ENCODE data around the gene PCNX2. TPM values are rescaled to one million over a fixed set of nuclear protein-coding genes. Genes with fewer than 3 reads are reported as not detected.

The PCNX2 gene
- total RNA-seq, 1 experiment from 2014 or later: 50.8 TPM

DNA sequence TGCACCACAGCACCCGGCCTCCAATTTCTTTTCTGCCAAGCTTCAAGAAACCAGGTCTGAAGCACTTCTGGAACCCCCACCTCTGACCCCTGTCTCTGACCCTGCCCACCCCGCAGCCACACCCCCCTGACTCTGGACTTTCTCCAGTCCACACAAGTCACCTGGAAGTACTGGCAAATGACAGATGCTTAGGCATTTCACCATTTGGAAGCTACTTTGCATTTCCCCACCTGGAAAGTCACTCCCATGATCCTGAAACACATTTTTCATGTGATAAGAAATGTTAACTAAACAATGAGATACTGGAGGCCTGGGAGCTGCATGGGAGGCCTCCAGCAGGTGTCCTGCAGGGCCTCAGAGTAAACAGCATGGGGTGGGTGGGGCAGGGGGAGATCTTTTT is 299.4 kb downstream of the PCNX2 start:
- DNase-seq (ENCODE audit: low spot score) (no peak), ATAC-seq (no peak)
- peaks cover 93% of the 10 kb centered on the region for H3K36me3 Mint-ChIP-seq
- ChIA-PET CTCF (no interaction called here), POLR2A (no interaction called here)
- TF ChIP-seq, protein P1, sequence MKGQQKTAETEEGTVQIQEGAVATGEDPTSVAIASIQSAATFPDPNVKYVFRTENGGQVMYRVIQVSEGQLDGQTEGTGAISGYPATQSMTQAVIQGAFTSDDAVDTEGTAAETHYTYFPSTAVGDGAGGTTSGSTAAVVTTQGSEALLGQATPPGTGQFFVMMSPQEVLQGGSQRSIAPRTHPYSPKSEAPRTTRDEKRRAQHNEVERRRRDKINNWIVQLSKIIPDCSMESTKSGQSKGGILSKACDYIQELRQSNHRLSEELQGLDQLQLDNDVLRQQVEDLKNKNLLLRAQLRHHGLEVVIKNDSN (CRISPR knock-in tag; IDR thresholded peaks at IDR 0.05): no peak
- no peak for TF ChIP-seq ZNF317 (CRISPR knock-in tag; IDR thresholded peaks at IDR 0.05; ENCODE audit: borderline replicate concordance, low read depth)
- no peak for TF ChIP-seq TEAD4 (CRISPR knock-in tag; IDR thresholded peaks at IDR 0.05)
- no peak for TF ChIP-seq MYBL2 (CRISPR knock-in tag; IDR thresholded peaks at IDR 0.05)
- TF ChIP-seq TCF7 (CRISPR knock-in tag; IDR thresholded peaks at IDR 0.05; ENCODE audit: low read depth): no peak
- TF ChIP-seq ELF4 (CRISPR knock-in tag; IDR thresholded peaks at IDR 0.05; ENCODE audit: low read depth): no peak
- no peak for TF ChIP-seq NFATC4 (CRISPR knock-in tag; IDR thresholded peaks at IDR 0.05)
- TF ChIP-seq NR3C1 (CRISPR knock-in tag; conservative IDR thresholded peaks at IDR 0.05; ENCODE audit: low read depth): no peak
- TF ChIP-seq KAT7 (CRISPR knock-in tag; IDR thresholded peaks at IDR 0.05; ENCODE audit: borderline replicate concordance): no peak
- no peak for TF ChIP-seq ZNF263 (CRISPR knock-in tag; IDR thresholded peaks at IDR 0.05; ENCODE audit: low read depth)
- TF ChIP-seq NR1H2 (CRISPR knock-in tag; IDR thresholded peaks at IDR 0.05): no peak
- no peak for TF ChIP-seq ATF1 (CRISPR knock-in tag; IDR thresholded peaks at IDR 0.05)
- no peak for TF ChIP-seq NR2C2 (CRISPR knock-in tag; IDR thresholded peaks at IDR 0.05)
- no peak for TF ChIP-seq FOXK1 (CRISPR knock-in tag; IDR thresholded peaks at IDR 0.05)
- TF ChIP-seq EMX1 (CRISPR knock-in tag; IDR thresholded peaks at IDR 0.05): no peak
- no peak for TF ChIP-seq AR (CRISPR knock-in tag; IDR thresholded peaks at IDR 0.05)
- TF ChIP-seq SMAD3 (CRISPR knock-in tag; IDR thresholded peaks at IDR 0.05; ENCODE audit: borderline replicate concordance): no peak
- TF ChIP-seq, protein P2, sequence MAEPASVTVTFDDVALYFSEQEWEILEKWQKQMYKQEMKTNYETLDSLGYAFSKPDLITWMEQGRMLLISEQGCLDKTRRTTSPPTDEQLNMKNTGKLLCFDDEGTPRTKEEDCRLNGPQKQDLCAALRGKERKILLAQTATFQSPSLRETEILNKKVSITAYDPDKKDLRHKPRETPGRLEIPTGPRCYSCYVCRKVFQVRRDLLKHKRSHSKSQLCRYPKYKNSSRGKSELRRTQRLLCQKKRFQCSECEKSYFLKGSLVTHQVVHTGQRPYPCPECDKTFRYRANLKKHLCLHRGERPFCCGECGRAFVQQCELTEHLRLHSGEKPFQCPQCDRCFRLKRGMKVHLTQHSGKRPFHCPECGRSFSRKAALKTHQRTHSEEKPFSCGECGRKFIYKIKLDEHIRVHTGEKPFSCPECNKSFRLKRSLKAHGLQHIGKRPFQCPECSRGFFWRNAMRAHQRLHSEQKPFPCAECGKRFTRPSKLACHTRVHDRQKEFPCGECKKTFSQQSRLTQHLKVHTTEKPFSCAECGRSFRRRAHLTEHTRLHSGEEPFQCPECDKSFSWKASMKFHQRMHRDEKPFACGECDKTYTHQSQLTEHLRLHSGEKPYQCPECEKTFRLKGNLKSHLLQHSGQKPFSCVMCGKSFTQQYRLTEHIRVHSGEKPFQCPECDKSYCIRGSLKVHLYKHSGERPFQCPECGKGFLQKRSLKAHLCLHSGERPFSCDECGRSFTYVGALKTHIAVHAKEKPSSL (CRISPR knock-in tag; conservative IDR thresholded peaks at IDR 0.05): no peak
- TF ChIP-seq PRRX2 (CRISPR knock-in tag; IDR thresholded peaks at IDR 0.05): no peak
- TF ChIP-seq CBFB (CRISPR knock-in tag; IDR thresholded peaks at IDR 0.05; ENCODE audit: low read depth): no peak
- no peak overlapping the region for H3K4me3 Mint-ChIP-seq
- H3K4me1 Mint-ChIP-seq: 0 out of 2 replicates have a peak, but pooled peaks cover 3% of the 10 kb centered on the region
- peaks cover 39% of the 10 kb centered on the region for H3K9me3 Mint-ChIP-seq
- peaks cover 4% of the 10 kb centered on the region; the same call in 1 of the 2 replicates for H3K27me3 Mint-ChIP-seq (ENCODE audit: low read depth)
- no peak overlapping the region for H3K27ac Mint-ChIP-seq

DNA sequence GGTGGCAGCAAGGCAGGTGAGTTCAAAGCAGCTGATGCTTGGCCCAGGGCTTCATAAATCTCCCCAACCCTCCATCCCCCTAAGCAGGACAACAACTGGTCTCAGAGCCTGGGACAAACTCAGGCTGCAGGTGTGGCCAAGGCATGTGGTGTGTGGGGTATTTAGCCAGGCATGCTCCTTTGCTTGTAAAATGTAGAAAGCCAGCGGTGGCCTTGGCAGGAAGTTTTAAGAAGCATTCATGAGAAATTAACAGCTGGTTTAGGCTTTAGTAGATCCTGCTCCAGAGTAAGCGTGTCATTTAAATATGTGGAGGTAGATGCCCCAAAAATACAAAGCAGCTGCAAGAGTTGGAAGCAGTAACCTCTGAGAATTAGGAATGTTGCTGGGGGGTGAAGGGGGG is 300.3 kb downstream of the PCNX2 start:
- ChIA-PET CTCF (no interaction called here), POLR2A (no interaction called here)
- Mint-ChIP-seq H3K4me1 (0 out of 2 replicates have a peak, but pooled peaks cover 3% of the 10 kb centered on the region), H3K4me3 (no peak overlapping the region), H3K36me3 (peaks cover 94% of the 10 kb centered on the region), H3K27me3 (ENCODE audit: low read depth) (peaks cover 4% of the 10 kb centered on the region; the same call in 1 of the 2 replicates), H3K9me3 (peaks cover 39% of the 10 kb centered on the region), H3K27ac (no peak overlapping the region)
- no peak for ATAC-seq
- DNase-seq (ENCODE audit: low spot score): no peak
- no peak for TF ChIP-seq PRDM15 (CRISPR knock-in tag; IDR thresholded peaks at IDR 0.05)
- no peak for TF ChIP-seq SMAD3 (CRISPR knock-in tag; IDR thresholded peaks at IDR 0.05; ENCODE audit: borderline replicate concordance)
- no peak for TF ChIP-seq NR3C1 (CRISPR knock-in tag; conservative IDR thresholded peaks at IDR 0.05; ENCODE audit: low read depth)
- TF ChIP-seq, protein P3, sequence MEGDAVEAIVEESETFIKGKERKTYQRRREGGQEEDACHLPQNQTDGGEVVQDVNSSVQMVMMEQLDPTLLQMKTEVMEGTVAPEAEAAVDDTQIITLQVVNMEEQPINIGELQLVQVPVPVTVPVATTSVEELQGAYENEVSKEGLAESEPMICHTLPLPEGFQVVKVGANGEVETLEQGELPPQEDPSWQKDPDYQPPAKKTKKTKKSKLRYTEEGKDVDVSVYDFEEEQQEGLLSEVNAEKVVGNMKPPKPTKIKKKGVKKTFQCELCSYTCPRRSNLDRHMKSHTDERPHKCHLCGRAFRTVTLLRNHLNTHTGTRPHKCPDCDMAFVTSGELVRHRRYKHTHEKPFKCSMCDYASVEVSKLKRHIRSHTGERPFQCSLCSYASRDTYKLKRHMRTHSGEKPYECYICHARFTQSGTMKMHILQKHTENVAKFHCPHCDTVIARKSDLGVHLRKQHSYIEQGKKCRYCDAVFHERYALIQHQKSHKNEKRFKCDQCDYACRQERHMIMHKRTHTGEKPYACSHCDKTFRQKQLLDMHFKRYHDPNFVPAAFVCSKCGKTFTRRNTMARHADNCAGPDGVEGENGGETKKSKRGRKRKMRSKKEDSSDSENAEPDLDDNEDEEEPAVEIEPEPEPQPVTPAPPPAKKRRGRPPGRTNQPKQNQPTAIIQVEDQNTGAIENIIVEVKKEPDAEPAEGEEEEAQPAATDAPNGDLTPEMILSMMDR (IDR thresholded peaks at IDR 0.05): no peak
- TF ChIP-seq, protein P4, sequence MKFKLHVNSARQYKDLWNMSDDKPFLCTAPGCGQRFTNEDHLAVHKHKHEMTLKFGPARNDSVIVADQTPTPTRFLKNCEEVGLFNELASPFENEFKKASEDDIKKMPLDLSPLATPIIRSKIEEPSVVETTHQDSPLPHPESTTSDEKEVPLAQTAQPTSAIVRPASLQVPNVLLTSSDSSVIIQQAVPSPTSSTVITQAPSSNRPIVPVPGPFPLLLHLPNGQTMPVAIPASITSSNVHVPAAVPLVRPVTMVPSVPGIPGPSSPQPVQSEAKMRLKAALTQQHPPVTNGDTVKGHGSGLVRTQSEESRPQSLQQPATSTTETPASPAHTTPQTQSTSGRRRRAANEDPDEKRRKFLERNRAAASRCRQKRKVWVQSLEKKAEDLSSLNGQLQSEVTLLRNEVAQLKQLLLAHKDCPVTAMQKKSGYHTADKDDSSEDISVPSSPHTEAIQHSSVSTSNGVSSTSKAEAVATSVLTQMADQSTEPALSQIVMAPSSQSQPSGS (CRISPR knock-in tag; IDR thresholded peaks at IDR 0.05; ENCODE audit: borderline replicate concordance, low read depth): no peak
- TF ChIP-seq, protein P5, sequence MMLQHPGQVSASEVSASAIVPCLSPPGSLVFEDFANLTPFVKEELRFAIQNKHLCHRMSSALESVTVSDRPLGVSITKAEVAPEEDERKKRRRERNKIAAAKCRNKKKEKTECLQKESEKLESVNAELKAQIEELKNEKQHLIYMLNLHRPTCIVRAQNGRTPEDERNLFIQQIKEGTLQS (CRISPR knock-in tag; conservative IDR thresholded peaks at IDR 0.05): no peak

Measured in WTC11 (cell line).